DND-41 (cell line): ENCODE results near the gene PATE3.

Experiments
- EZH2 ChIP-seq: IDR thresholded peaks from 3 replicates; pipeline ENCODE4 v1.6.1; 2012; ENCODE audit warnings: borderline replicate concordance, low read depth, mild to moderate bottlenecking, moderate library complexity, low read length, inconsistent platforms; ENCODE audit not compliant: severe bottlenecking
- TF ChIP-seq, protein P1 (sequence below): IDR thresholded peaks from 2 replicates; pipeline ENCODE4 v1.5.1; 2012; ENCODE audit warnings: borderline replicate concordance, low read length, moderate library complexity, mild to moderate bottlenecking; ENCODE audit not compliant: poor library complexity, severe bottlenecking; ENCODE audit errors: extremely low read depth

GRCh38 chr11:125790825-125791224 is 2.9 kb downstream of the PATE3 start:
- no peak for TF ChIP-seq EZH2
- TF ChIP-seq, protein P1, sequence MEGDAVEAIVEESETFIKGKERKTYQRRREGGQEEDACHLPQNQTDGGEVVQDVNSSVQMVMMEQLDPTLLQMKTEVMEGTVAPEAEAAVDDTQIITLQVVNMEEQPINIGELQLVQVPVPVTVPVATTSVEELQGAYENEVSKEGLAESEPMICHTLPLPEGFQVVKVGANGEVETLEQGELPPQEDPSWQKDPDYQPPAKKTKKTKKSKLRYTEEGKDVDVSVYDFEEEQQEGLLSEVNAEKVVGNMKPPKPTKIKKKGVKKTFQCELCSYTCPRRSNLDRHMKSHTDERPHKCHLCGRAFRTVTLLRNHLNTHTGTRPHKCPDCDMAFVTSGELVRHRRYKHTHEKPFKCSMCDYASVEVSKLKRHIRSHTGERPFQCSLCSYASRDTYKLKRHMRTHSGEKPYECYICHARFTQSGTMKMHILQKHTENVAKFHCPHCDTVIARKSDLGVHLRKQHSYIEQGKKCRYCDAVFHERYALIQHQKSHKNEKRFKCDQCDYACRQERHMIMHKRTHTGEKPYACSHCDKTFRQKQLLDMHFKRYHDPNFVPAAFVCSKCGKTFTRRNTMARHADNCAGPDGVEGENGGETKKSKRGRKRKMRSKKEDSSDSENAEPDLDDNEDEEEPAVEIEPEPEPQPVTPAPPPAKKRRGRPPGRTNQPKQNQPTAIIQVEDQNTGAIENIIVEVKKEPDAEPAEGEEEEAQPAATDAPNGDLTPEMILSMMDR, result no peak
